Gastroesophageal sphincter (tissue), 3 donors: ENCODE data around the gene SRSF6.

ENCODE experiments used
- POLR2A ChIP-seq, 2 donors: fragments of 450-650 bp; IDR thresholded peaks; one replicate each; pipeline ENCODE4 v1.6.1; 2017; ENCODE audit warnings: antibody characterized with exemption in 2 of 2, mild to moderate bottlenecking in 2 of 2, moderate library complexity in 1 of 2
- TF ChIP-seq, protein P1 (sequence below), 4 experiments: fragments of 200-600 bp in 2 of 4; fragments of 450-650 bp in 2 of 4; sonication (generic) in 1 of 4; IDR thresholded peaks; one replicate each; pipeline ENCODE4 v1.5.1; 2017 to 2019; ENCODE audit warnings: antibody characterized with exemption in 4 of 4, mild to moderate bottlenecking in 2 of 4, moderate library complexity in 2 of 4

DNA sequence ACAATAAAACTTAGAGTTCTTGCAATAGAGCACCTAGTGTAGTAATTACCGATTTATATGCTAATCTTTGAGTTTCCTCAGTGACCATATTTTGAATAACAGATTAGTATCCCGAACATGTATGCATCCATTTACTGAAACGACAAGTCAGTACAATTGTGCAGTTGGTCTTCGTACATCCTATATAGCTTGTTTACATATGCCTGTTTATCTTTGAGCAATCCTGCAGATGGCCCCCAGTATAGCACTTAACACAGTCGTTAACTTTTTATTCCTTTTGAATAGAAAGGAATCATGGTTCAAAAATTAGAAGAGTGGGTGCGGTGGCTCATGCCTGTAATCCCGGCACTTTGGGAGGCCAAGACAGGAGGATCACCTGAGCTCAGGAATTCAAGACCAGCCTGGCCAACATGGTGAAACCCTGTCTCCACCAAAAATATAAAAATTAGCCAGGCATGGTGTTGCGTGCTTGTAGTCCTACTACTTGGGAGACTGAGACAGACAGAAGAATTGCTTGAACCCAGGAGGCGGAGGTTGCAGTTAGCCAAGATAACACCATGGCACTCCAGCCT is 6.6 kb downstream of the SRSF6 start:
- TF ChIP-seq, protein P1, sequence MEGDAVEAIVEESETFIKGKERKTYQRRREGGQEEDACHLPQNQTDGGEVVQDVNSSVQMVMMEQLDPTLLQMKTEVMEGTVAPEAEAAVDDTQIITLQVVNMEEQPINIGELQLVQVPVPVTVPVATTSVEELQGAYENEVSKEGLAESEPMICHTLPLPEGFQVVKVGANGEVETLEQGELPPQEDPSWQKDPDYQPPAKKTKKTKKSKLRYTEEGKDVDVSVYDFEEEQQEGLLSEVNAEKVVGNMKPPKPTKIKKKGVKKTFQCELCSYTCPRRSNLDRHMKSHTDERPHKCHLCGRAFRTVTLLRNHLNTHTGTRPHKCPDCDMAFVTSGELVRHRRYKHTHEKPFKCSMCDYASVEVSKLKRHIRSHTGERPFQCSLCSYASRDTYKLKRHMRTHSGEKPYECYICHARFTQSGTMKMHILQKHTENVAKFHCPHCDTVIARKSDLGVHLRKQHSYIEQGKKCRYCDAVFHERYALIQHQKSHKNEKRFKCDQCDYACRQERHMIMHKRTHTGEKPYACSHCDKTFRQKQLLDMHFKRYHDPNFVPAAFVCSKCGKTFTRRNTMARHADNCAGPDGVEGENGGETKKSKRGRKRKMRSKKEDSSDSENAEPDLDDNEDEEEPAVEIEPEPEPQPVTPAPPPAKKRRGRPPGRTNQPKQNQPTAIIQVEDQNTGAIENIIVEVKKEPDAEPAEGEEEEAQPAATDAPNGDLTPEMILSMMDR (IDR thresholded peaks at IDR 0.05): no peak
- TF ChIP-seq POLR2A (IDR thresholded peaks at IDR 0.05): no peak
